Endothelial cell (in vitro differentiated cells): ENCODE measurements around the gene CTNNA2. TPM values are rescaled to one million over a fixed set of nuclear protein-coding genes. Genes with fewer than 3 reads are reported as not detected.

Experiments
- DNase-seq: peaks from one replicate; pipeline ENCODE4 v3.0.0; 2021; ENCODE audit warnings: low spot score
- H3K27ac Mint-ChIP-seq: one replicate; pipeline ENCODE4 v1.8.0; 2021; ENCODE audit warnings: mixed read lengths, inconsistent platforms; ENCODE audit not compliant: unreplicated experiment
- H3K27me3 Mint-ChIP-seq: one replicate; pipeline ENCODE4 v1.8.0; 2021; ENCODE audit warnings: mild to moderate bottlenecking, moderate library complexity, mixed read lengths, inconsistent platforms; ENCODE audit not compliant: unreplicated experiment
- H3K36me3 Mint-ChIP-seq: one replicate; pipeline ENCODE4 v1.8.0; 2021; ENCODE audit warnings: mild to moderate bottlenecking, low read depth, mixed read lengths, inconsistent platforms; ENCODE audit not compliant: unreplicated experiment
- H3K4me1 Mint-ChIP-seq: one replicate; pipeline ENCODE4 v1.8.0; 2021; ENCODE audit warnings: mild to moderate bottlenecking, mixed read lengths, inconsistent platforms; ENCODE audit not compliant: unreplicated experiment
- H3K4me3 Mint-ChIP-seq: one replicate; pipeline ENCODE4 v1.8.0; 2021; ENCODE audit warnings: mild to moderate bottlenecking, mixed read lengths, inconsistent platforms; ENCODE audit not compliant: unreplicated experiment
- H3K9me3 Mint-ChIP-seq: one replicate; pipeline ENCODE4 v1.8.0; 2021; ENCODE audit warnings: mixed read lengths, inconsistent platforms; ENCODE audit not compliant: unreplicated experiment
- total RNA-seq: library from RNA; stranded (reverse); fragmentation: NEBNext Ultra II Directional; extraction: Animal tissue kit (Norgen Biotek cat#: 25700); gene quantifications from one replicate; pipeline ENCODE4 v1.2.1, GENCODE V29; 2021; ENCODE audit not compliant: unreplicated experiment
- TF ChIP-seq, protein P1 (sequence below): fragments of 200-600 bp; sonication (generic); IDR thresholded peaks from one replicate; pipeline ENCODE4 v1.5.0; 2021; ENCODE audit warnings: antibody characterized with exemption; ENCODE audit not compliant: unreplicated experiment

The CTNNA2 gene
- total RNA-seq, 1 donor from 2014 or later, result 4.7 TPM

DNA sequence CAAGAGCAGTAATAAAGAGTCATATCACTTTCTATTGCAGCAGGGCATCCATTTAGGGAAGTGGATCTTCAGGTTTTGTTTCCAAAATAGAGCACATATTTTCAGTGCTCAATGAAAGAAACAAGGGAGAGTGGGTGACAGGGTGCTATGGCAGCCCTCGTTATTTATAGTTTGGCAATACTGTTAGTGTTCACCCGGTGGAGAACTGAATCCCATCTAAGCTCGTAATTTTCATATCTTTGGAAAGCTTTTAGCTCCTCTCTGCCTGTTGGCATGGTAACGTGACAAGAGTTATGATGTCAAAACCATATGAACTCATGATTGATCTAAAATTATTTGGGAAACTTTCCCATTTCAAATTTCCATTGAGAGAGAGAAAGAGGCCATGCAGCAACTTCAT lies 459.8 kb downstream of the CTNNA2 start:
- Mint-ChIP-seq H3K27ac (no peak overlapping the region), H3K9me3 (no peaks in the 10 kb centered on the region), H3K36me3 (no peaks in the 10 kb centered on the region), H3K4me3 (no peak overlapping the region), H3K27me3 (no peaks in the 10 kb centered on the region), H3K4me1 (peaks cover 18% of the 10 kb centered on the region)
- DNase-seq, result no peak
- TF ChIP-seq, protein P1, sequence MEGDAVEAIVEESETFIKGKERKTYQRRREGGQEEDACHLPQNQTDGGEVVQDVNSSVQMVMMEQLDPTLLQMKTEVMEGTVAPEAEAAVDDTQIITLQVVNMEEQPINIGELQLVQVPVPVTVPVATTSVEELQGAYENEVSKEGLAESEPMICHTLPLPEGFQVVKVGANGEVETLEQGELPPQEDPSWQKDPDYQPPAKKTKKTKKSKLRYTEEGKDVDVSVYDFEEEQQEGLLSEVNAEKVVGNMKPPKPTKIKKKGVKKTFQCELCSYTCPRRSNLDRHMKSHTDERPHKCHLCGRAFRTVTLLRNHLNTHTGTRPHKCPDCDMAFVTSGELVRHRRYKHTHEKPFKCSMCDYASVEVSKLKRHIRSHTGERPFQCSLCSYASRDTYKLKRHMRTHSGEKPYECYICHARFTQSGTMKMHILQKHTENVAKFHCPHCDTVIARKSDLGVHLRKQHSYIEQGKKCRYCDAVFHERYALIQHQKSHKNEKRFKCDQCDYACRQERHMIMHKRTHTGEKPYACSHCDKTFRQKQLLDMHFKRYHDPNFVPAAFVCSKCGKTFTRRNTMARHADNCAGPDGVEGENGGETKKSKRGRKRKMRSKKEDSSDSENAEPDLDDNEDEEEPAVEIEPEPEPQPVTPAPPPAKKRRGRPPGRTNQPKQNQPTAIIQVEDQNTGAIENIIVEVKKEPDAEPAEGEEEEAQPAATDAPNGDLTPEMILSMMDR, result no peak

DNA sequence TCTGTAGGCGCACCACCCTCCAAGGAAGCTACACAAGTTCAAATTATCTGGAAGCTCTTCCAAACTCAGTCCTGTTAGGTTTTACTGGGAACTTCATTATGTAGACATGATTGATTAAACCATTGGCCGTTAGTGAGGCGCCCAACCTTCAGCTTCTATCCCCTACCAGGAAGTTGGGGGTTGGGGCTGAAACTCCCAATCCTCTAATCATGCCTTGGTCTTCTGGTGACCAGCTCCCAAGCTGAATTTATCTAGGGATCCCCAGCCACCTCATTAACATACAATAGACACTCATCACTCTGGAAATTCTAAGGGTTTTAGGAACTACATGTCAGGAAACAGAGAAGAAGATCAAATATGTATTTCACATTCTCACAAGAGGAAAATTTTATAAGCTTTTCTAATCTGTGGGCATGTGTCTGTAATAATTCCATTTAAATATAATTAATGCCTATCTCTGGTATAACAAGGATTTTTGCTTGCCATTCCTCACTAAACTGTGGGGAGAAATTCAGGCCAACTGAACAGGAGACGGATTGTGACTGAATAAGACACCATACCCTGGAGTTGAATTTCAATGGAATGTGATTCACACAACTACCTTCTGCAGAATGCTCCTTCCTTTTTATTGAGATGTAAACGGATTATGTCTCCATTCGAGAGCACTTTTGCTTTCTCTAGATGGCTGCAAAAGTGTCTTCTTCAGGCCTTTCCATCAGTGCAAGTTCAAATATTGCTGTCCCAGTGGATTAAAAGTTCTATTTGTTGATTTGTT lies 463.1 kb downstream of the CTNNA2 start:
- H3K27ac Mint-ChIP-seq, result peak overlapping the region; percentile 1
- H3K4me1 Mint-ChIP-seq, result peaks cover 18% of the 10 kb centered on the region
- TF ChIP-seq, protein P1, result no peak
- no peak overlapping the region for H3K4me3 Mint-ChIP-seq
- no peaks in the 10 kb centered on the region for H3K27me3 Mint-ChIP-seq
- DNase-seq, result no peak
- no peaks in the 10 kb centered on the region for H3K36me3 Mint-ChIP-seq
- H3K9me3 Mint-ChIP-seq, result no peaks in the 10 kb centered on the region

DNA sequence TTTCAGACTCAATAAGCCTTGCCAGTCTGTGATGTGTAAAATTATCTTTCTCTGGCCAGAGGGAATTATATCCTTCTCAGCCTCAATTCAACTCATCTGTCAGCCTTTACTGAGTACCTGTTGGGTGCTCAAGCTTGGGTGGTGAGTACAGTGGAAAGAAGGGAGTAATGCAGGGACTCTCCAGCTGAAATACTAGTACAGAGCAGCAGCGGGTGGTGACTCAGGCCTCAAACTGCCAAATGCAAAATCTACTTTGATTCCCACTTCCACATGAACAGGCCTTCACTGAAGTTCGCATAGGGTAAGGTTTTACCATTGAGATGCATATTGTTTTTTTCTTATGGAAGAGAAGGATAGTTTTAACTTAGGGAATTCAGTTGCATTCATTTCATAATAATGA lies 464.9 kb downstream of the CTNNA2 start:
- Mint-ChIP-seq H3K4me1 (peaks cover 10% of the 10 kb centered on the region), H3K9me3 (no peaks in the 10 kb centered on the region), H3K4me3 (no peak overlapping the region), H3K27me3 (no peaks in the 10 kb centered on the region), H3K36me3 (no peaks in the 10 kb centered on the region), H3K27ac (no peak overlapping the region)
- DNase-seq, result no peak
- TF ChIP-seq, protein P1, result no peak

DNA sequence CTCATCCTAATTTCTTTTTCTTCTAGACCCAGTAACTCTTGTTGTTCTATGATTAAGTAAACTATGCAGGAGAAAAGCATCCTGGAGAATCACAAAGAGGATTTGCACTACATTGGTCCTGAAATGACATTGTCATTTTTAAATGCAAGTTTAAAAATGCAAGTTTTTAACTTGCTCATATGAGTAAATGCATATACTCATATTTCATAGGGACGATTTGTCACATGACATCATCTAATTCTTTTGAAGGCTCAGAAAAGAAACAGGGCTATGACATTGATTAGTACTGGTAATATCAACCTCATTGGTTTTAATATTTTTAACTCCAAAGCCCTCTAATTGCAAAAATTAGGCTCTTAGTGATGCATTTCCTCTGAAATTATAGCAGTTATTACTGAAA lies 467.3 kb downstream of the CTNNA2 start:
- no peak overlapping the region for H3K27ac Mint-ChIP-seq
- no peak overlapping the region for H3K4me3 Mint-ChIP-seq
- no peaks in the 10 kb centered on the region for H3K9me3 Mint-ChIP-seq
- no peaks in the 10 kb centered on the region for H3K36me3 Mint-ChIP-seq
- TF ChIP-seq, protein P1, result no peak
- no peaks in the 10 kb centered on the region for H3K27me3 Mint-ChIP-seq
- no peak for DNase-seq
- peaks cover 10% of the 10 kb centered on the region for H3K4me1 Mint-ChIP-seq

DNA sequence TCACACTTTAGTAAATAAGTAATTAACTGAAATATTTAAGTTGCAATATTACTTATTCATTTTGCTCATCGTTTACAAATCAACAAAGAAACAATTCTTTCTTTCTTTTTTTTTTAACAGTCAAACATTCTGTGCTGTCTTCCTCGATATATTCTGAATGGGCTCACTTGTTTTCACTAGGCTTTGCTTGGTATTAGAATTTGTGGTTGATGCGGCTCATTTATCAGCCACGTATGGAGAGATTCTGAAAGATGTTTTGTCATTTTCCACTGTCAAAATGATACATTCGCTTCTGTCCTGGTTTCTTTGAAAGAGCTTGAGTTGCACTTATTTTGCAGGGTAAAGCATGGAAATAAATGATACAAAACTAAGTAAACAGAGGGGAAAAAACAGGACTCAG lies 468.0 kb downstream of the CTNNA2 start:
- no peaks in the 10 kb centered on the region for H3K9me3 Mint-ChIP-seq

More for the DNA sequence above, 468.0 kb downstream of the CTNNA2 start:
- H3K36me3 Mint-ChIP-seq, result no peaks in the 10 kb centered on the region
- no peak for DNase-seq
- H3K4me3 Mint-ChIP-seq, result no peak overlapping the region
- peaks cover 6% of the 10 kb centered on the region for H3K4me1 Mint-ChIP-seq
- no peak overlapping the region for H3K27ac Mint-ChIP-seq
- H3K27me3 Mint-ChIP-seq, result no peaks in the 10 kb centered on the region
- TF ChIP-seq, protein P1, result no peak
